Neural crest cell (in vitro differentiated cells): Measurements from ENCODE around the gene TTBK1. TPM values are rescaled to one million over a fixed set of nuclear protein-coding genes. Genes with fewer than 3 reads are reported as not detected.
"Not testable (repeated sequence)": the region's sequence is repeated elsewhere in the genome, so short reads cannot be mapped to it uniquely, and the experiment has no call there.

ENCODE experiments used
- DNase-seq: peaks from one replicate; pipeline ENCODE4 v3.0.0; 2021; ENCODE audit warnings: low read depth, mixed read lengths, low spot score
- H3K27ac Mint-ChIP-seq: one replicate; pipeline ENCODE4 v1.8.0; 2021; ENCODE audit warnings: mild to moderate bottlenecking, mixed read lengths; ENCODE audit not compliant: unreplicated experiment
- H3K27me3 Mint-ChIP-seq: 2 replicates; pipeline ENCODE4 v1.8.0; 2021; ENCODE audit warnings: low read depth, mild to moderate bottlenecking, mixed read lengths
- H3K36me3 Mint-ChIP-seq: 2 replicates; pipeline ENCODE4 v1.8.0; 2021; ENCODE audit warnings: low read depth, mild to moderate bottlenecking, mixed read lengths
- H3K4me1 Mint-ChIP-seq: 2 replicates; pipeline ENCODE4 v1.8.0; 2021; ENCODE audit warnings: mixed read lengths
- H3K4me3 Mint-ChIP-seq: one replicate; pipeline ENCODE4 v1.8.0; 2021; ENCODE audit warnings: mild to moderate bottlenecking, mixed read lengths
- H3K9me3 Mint-ChIP-seq: 2 replicates; pipeline ENCODE4 v1.8.0; 2021; ENCODE audit warnings: mixed read lengths
- CTCF ChIP-seq: fragments of 200-600 bp; sonication (generic); conservative IDR thresholded peaks from 2 replicates; pipeline ENCODE4 v1.5.0; 2021; ENCODE audit warnings: antibody characterized with exemption, mild to moderate bottlenecking
- total RNA-seq: library from RNA; stranded (reverse); gene quantifications from 2 replicates; pipeline ENCODE4 v1.2.1, GENCODE V29; 2021

TTBK1 gene
- total RNA-seq, 1 donor from 2014 or later: 5.4 TPM

DNA sequence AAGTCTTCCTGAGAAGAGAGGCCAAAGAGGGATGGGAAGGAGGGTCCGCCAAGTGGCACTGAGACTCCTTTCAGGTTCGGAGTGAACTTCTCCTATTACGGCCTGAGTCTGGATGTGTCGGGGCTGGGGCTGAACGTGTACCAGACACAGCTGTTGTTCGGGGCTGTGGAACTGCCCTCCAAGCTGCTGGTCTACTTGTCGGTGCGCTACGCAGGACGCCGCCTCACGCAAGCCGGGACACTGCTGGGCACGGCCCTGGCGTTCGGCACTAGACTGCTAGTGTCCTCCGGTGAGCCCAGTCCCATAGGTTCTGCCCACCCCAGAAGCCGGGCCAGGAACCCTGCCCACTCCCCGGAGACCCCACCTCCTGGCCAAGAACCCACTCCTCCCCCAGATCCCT, 58.8 kb downstream of the TTBK1 start:
- Mint-ChIP-seq H3K36me3 (no peaks in the 10 kb centered on the region), H3K27me3 (peaks cover 5% of the 10 kb centered on the region), H3K9me3 (no peaks in the 10 kb centered on the region), H3K4me3 (no peak overlapping the region), H3K27ac (no peak overlapping the region), H3K4me1 (no peaks in the 10 kb centered on the region)
- DNase-seq: no peak
- TF ChIP-seq CTCF: no peak

- not testable (repeated sequence) for H3K36me3 Mint-ChIP-seq, H3K4me3 Mint-ChIP-seq, H3K27ac Mint-ChIP-seq, H3K4me1 Mint-ChIP-seq, DNase-seq, H3K9me3 Mint-ChIP-seq
- H3K27me3 Mint-ChIP-seq: peaks cover 13% of the 10 kb centered on the region
Observed at GRCh38 chr6:43303006-43303405, 59.7 kb downstream of the TTBK1 start.

DNA sequence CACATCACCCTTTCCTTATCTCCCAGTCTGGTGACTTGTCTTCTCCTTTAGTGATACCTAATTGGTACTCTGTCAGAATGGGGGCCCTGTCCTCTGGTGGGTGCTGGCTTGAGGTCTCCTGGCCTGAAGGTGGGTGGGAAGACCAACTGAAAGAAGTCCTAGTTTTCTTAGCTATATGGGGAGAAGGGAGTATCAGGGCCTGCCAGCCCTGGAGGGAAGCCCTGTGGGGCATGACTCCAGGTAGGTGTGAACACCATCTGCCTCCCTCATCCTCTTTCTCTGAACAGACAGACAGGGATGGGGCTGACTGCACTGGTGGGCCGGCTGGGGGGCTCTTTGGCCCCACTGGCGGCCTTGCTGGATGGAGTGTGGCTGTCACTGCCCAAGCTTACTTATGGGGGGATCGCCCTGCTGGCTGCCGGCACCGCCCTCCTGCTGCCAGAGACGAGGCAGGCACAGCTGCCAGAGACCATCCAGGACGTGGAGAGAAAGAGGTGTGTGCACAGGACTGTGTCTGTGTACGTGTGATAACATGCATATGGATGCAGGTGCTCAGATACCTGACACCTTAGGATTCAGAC, 60.6 kb downstream of the TTBK1 start:
- H3K4me1 Mint-ChIP-seq: peaks cover 3% of the 10 kb centered on the region
- no peak overlapping the region for H3K27ac Mint-ChIP-seq
- no peak for TF ChIP-seq CTCF
- H3K27me3 Mint-ChIP-seq: peaks cover 21% of the 10 kb centered on the region
- H3K36me3 Mint-ChIP-seq: no peaks in the 10 kb centered on the region
- no peak overlapping the region for H3K4me3 Mint-ChIP-seq
- no peak for DNase-seq
- H3K9me3 Mint-ChIP-seq: no peaks in the 10 kb centered on the region

DNA sequence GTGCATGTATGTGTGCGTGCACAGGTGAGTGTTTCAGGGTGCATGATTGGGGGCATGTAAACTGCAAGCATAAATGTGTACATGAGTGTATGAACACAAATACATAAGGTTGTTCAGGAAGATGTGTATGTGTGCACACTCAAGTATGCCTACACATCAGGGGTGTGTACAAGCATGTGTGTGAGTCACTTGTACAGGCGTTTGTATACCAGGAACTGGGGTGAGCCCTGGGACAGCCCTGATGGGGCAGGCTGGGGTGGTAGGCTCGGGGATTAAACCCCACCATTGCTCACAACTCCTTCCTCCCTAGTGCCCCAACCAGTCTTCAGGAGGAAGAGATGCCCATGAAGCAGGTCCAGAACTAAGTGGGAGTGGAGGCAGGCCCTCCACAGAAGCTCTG, 61.1 kb downstream of the TTBK1 start:
- no peak for DNase-seq
- no peak for TF ChIP-seq CTCF
- Mint-ChIP-seq H3K27me3 (peaks cover 26% of the 10 kb centered on the region), H3K4me1 (peaks cover 5% of the 10 kb centered on the region), H3K27ac (no peak overlapping the region), H3K9me3 (no peaks in the 10 kb centered on the region), H3K36me3 (no peaks in the 10 kb centered on the region), H3K4me3 (no peak overlapping the region)

- no peak overlapping the region for H3K4me3 Mint-ChIP-seq
- H3K9me3 Mint-ChIP-seq: no peaks in the 10 kb centered on the region
- no peak overlapping the region for H3K27ac Mint-ChIP-seq
- no peaks in the 10 kb centered on the region for H3K36me3 Mint-ChIP-seq
- TF ChIP-seq CTCF: no peak
- no peak for DNase-seq
- peaks cover 28% of the 10 kb centered on the region for H3K27me3 Mint-ChIP-seq
- peaks cover 5% of the 10 kb centered on the region for H3K4me1 Mint-ChIP-seq
Observed at GRCh38 chr6:43304882-43305281, 61.6 kb downstream of the TTBK1 start.

DNA sequence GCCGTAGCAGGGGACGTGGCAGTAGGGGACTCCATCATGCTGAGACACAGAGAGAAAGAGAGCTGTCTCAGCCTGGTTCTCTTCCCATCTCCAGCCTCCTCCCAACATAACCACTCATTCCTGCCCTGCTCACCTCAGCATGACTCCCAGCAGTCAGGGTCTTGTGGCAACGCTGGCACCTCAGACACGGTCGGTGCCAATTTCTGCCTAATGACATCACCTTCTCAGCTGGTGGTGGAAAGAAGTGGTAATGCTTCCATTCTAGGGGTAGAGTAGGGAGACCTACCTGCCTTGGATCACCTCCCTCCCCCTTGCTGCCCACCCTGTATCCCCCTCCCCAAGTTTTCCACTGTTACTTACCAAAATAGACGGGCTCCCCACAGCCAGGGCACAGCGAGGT, 62.8 kb downstream of the TTBK1 start:
- H3K27me3 Mint-ChIP-seq: peaks cover 32% of the 10 kb centered on the region
- H3K36me3 Mint-ChIP-seq: no peaks in the 10 kb centered on the region
- no peaks in the 10 kb centered on the region for H3K9me3 Mint-ChIP-seq
- no peak overlapping the region for H3K4me3 Mint-ChIP-seq
- peaks cover 5% of the 10 kb centered on the region for H3K4me1 Mint-ChIP-seq
- no peak for TF ChIP-seq CTCF
- H3K27ac Mint-ChIP-seq: no peak overlapping the region
- no peak for DNase-seq
